Astrocyte (in vitro differentiated cells and primary cell): ENCODE results near the gene PDE7B. TPM values are rescaled to one million over a fixed set of nuclear protein-coding genes. Genes with fewer than 3 reads are reported as not detected.

Experiments used
- DNase-seq: peaks from one replicate; pipeline ENCODE4 v3.0.0-alpha.2; 2010; ENCODE audit warnings: low read depth
- FAIRE-seq: peaks from 2 replicates; lab custom pipeline; 2011; peaks lifted over from hg19 to GRCh38; lab: Jason Lieb, UNC
- H2AFZ ChIP-seq: 2 replicates; pipeline ENCODE4 v1.6.0; 2012; ENCODE audit warnings: low read depth, low read length, inconsistent platforms
- H3K27ac ChIP-seq: 2 replicates; pipeline ENCODE4 v1.5.1; 2011; ENCODE audit warnings: low read depth, low read length, inconsistent platforms
- H3K27me3 ChIP-seq: 2 replicates; pipeline ENCODE4 v1.6.0; 2011; ENCODE audit warnings: low read length, inconsistent platforms; ENCODE audit not compliant: insufficient read depth
- H3K36me3 ChIP-seq: 2 replicates; pipeline ENCODE4 v1.5.1; 2011; ENCODE audit warnings: low read length, inconsistent platforms; ENCODE audit not compliant: insufficient read depth
- H3K4me1 ChIP-seq: 2 replicates; pipeline ENCODE4 v1.5.1; 2011; ENCODE audit warnings: low read length, inconsistent platforms; ENCODE audit not compliant: insufficient read depth
- H3K4me2 ChIP-seq: 2 replicates; pipeline ENCODE4 v1.6.0; 2012; ENCODE audit warnings: low read length, inconsistent platforms
- H3K4me3 ChIP-seq: 2 replicates; pipeline ENCODE4 v1.5.1; 2011; ENCODE audit warnings: low read depth, mild to moderate bottlenecking, low read length, inconsistent platforms; ENCODE audit not compliant: insufficient read depth
- H3K79me2 ChIP-seq: 2 replicates; pipeline ENCODE4 v1.6.0; 2012; ENCODE audit warnings: mild to moderate bottlenecking, low read length, inconsistent platforms; ENCODE audit not compliant: insufficient read depth
- H3K9ac ChIP-seq: 2 replicates; pipeline ENCODE4 v1.6.0; 2012; ENCODE audit warnings: mild to moderate bottlenecking, low read length, inconsistent platforms
- H3K9me3 ChIP-seq: 2 replicates; pipeline ENCODE4 v1.5.1; 2012; ENCODE audit warnings: low read depth, mild to moderate bottlenecking, low read length, inconsistent platforms; ENCODE audit not compliant: insufficient read depth
- H4K20me1 ChIP-seq: 2 replicates; pipeline ENCODE4 v1.6.0; 2012; ENCODE audit warnings: low read length, inconsistent platforms; ENCODE audit not compliant: insufficient read depth
- H3K27ac Mint-ChIP-seq: one replicate; pipeline ENCODE4 v1.8.0; 2021; ENCODE audit warnings: mild to moderate bottlenecking, mixed read lengths; ENCODE audit not compliant: unreplicated experiment
- H3K27me3 Mint-ChIP-seq: one replicate; pipeline ENCODE4 v1.8.0; 2021; ENCODE audit warnings: low read depth, mixed read lengths; ENCODE audit not compliant: unreplicated experiment
- H3K36me3 Mint-ChIP-seq: one replicate; pipeline ENCODE4 v1.8.0; 2021; ENCODE audit warnings: low read depth, mixed read lengths; ENCODE audit not compliant: unreplicated experiment
- H3K4me1 Mint-ChIP-seq: one replicate; pipeline ENCODE4 v1.8.0; 2021; ENCODE audit warnings: low read depth, mixed read lengths; ENCODE audit not compliant: unreplicated experiment
- H3K4me3 Mint-ChIP-seq: one replicate; pipeline ENCODE4 v1.8.0; 2021; ENCODE audit warnings: mild to moderate bottlenecking, moderate library complexity, mixed read lengths; ENCODE audit not compliant: unreplicated experiment
- H3K9me3 Mint-ChIP-seq: one replicate; pipeline ENCODE4 v1.8.0; 2021; ENCODE audit warnings: mild to moderate bottlenecking, mixed read lengths; ENCODE audit not compliant: unreplicated experiment
- CTCF ChIP-seq: IDR thresholded peaks from 2 replicates; pipeline ENCODE4 v1.5.1; 2011; ENCODE audit warnings: low read depth, mild to moderate bottlenecking, inconsistent platforms, low read length, moderate library complexity; ENCODE audit not compliant: insufficient read depth
- EZH2 ChIP-seq: IDR thresholded peaks from 2 replicates; pipeline ENCODE4 v1.6.1; 2012; ENCODE audit warnings: mild to moderate bottlenecking, low read length, inconsistent platforms; ENCODE audit not compliant: insufficient read depth
- total RNA-seq: library from RNA; stranded (reverse); gene quantifications from 2 replicates; pipeline ENCODE4 v1.2.1, GENCODE V29; 2021

PDE7B gene
- total RNA-seq, 1 donor from 2014 or later, result 0.27 TPM

DNA sequence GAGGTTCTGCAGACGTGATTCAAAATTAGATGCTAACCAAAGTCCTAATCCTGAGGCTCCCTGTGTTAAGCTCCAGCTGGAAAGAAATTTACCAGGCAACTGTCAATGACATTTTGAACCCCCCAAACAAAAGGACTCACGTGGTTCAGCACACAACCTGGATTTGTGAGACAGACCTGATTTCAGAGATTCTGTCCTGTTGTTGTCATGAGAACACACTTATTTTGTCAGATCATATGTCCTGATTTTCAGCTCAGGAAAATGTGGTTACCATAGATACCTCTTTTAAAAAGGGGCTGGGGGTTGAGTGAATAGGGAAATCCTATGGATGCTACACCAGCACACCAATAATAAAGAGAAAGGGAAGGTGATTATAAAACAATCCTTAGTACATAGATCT is 337.0 kb downstream of the PDE7B start:
- Mint-ChIP-seq H3K9me3 (no peaks in the 10 kb centered on the region), H3K27me3 (peaks cover 3% of the 10 kb centered on the region), H3K4me3 (no peak overlapping the region), H3K4me1 (no peaks in the 10 kb centered on the region), H3K27ac (no peak overlapping the region), H3K36me3 (no peaks in the 10 kb centered on the region)
- no peak overlapping the region for H3K4me2 ChIP-seq
- H3K9me3 ChIP-seq, result no peaks in the 10 kb centered on the region
- no peak overlapping the region for H3K27ac ChIP-seq
- no peak overlapping the region for H2AFZ ChIP-seq
- DNase-seq (no peak), FAIRE-seq (no peak)
- TF ChIP-seq EZH2 (no peak), CTCF (no peak)
- H3K4me1 ChIP-seq, result no peaks in the 10 kb centered on the region
- H3K36me3 ChIP-seq, result no peaks in the 10 kb centered on the region
- H3K79me2 ChIP-seq, result no peaks in the 10 kb centered on the region
- no peak overlapping the region for H3K4me3 ChIP-seq
- no peaks in the 10 kb centered on the region for H3K27me3 ChIP-seq
- no peak overlapping the region for H3K9ac ChIP-seq
- no peaks in the 10 kb centered on the region for H4K20me1 ChIP-seq

DNA sequence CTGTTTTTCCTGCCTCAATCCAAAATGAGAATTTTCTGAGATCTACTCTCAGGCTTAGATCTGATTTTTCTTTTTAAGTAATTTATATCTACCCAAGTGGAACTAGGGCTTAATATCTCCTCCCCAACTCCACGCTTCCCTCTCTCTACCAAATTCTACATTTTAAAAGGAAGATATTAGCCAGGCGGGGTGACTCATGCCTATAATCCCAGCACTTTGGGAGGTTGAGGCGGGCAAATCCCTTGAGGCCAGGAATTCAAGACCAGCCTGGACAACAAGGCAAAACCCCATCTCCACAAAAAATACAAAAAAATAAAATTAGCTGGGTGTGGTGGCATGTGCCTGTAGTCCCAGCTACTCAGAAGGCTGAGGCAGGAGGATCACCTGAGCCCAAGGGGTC is 337.6 kb downstream of the PDE7B start:
- Histone ChIP-seq H4K20me1 (no peaks in the 10 kb centered on the region), H3K9ac (no peak overlapping the region), H3K4me1 (no peaks in the 10 kb centered on the region), H3K79me2 (no peaks in the 10 kb centered on the region), H3K27me3 (no peaks in the 10 kb centered on the region), H3K4me3 (no peak overlapping the region), H3K4me2 (no peak overlapping the region), H3K27ac (no peak overlapping the region), H3K9me3 (no peaks in the 10 kb centered on the region), H2AFZ (no peak overlapping the region), H3K36me3 (no peaks in the 10 kb centered on the region)
- DNase-seq, result no peak
- H3K27ac Mint-ChIP-seq, result no peak overlapping the region
- TF ChIP-seq CTCF (no peak), EZH2 (no peak)
- H3K27me3 Mint-ChIP-seq, result peaks cover 3% of the 10 kb centered on the region
- no peaks in the 10 kb centered on the region for H3K36me3 Mint-ChIP-seq
- no peaks in the 10 kb centered on the region for H3K9me3 Mint-ChIP-seq
- FAIRE-seq, result no peak
- H3K4me1 Mint-ChIP-seq, result no peaks in the 10 kb centered on the region
- no peak overlapping the region for H3K4me3 Mint-ChIP-seq

GRCh38 chr6:136191606-136192312 is 340.3 kb downstream of the PDE7B start:
- no peak for DNase-seq
- TF ChIP-seq CTCF (no peak), EZH2 (no peak)
- H3K27ac ChIP-seq, result no peak overlapping the region
- no peaks in the 10 kb centered on the region for H3K27me3 ChIP-seq
- H3K27me3 Mint-ChIP-seq, result no peaks in the 10 kb centered on the region
- no peaks in the 10 kb centered on the region for H3K36me3 ChIP-seq
- no peaks in the 10 kb centered on the region for H3K4me1 ChIP-seq
- no peak overlapping the region for H3K4me3 Mint-ChIP-seq
- no peak for FAIRE-seq
- no peak overlapping the region for H2AFZ ChIP-seq
- H4K20me1 ChIP-seq, result no peaks in the 10 kb centered on the region
- no peaks in the 10 kb centered on the region for H3K4me1 Mint-ChIP-seq
- no peaks in the 10 kb centered on the region for H3K79me2 ChIP-seq
- no peaks in the 10 kb centered on the region for H3K9me3 Mint-ChIP-seq
- no peak overlapping the region for H3K27ac Mint-ChIP-seq
- H3K4me2 ChIP-seq, result no peak overlapping the region
- H3K9ac ChIP-seq, result no peak overlapping the region
- H3K9me3 ChIP-seq, result no peaks in the 10 kb centered on the region
- no peaks in the 10 kb centered on the region for H3K36me3 Mint-ChIP-seq
- H3K4me3 ChIP-seq, result no peak overlapping the region
